GM19397 (cell line): Measurements from ENCODE around the gene CD46.
"Not testable (repeated sequence)": the region's sequence is repeated elsewhere in the genome, so short reads cannot be mapped to it uniquely, and the experiment has no call there.

Experiments used
- ATAC-seq: cut with Tn5 transposase; IDR thresholded peaks from one replicate; pipeline ENCODE4 v1.9.1; 2021; ENCODE audit warnings: mild to moderate bottlenecking, moderate library complexity; ENCODE audit not compliant: unreplicated experiment

Gene CD46

DNA sequence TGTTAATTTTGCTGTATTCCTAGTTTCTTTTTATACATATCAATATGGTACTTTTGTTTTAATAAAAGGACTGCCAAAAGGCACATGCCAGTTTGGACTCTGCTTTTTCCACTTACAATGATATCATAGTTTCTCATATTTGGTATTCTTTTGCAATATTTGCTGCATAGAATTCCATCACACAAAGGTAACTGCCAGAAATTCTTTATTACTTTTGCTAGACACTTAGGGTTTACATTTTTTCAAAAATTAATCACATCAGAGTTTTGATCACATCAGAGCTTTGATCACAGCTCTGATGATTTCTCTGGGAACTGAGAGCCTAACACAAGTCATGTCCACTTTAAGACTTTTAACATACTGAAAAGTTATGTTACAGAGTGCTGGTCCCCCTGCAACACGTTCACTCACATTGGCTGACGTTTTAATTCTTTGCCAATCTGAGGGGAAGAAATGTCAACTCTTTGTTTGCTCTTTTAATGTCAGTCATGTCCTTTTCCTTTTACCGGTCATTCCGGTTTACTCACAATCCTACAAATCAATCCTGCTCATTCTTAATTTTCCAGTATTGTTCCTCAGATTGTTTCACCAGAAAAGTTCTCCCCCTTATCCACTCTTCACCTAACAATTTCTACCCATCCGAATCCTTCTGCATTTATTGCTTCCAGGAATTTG is 1.1 kb upstream of the CD46 start:
- ATAC-seq, result no peak

DNA sequence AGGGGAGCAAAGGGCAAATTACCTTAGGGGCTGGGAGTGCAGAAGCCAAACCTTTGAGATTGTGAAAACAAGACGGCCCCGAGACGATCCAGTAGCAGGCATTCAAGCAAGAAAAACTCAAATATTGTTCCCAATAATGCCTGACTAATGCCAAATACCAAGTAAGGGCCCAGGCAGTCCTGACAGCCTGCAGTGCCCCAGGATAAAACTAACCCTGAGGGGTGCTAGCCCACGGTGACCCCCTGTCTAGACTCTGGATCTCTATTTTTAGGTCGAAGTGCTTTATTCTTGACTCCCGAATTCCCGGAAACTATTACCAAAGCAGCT is 428 bp upstream of the CD46 start:
- not testable (repeated sequence) for ATAC-seq

DNA sequence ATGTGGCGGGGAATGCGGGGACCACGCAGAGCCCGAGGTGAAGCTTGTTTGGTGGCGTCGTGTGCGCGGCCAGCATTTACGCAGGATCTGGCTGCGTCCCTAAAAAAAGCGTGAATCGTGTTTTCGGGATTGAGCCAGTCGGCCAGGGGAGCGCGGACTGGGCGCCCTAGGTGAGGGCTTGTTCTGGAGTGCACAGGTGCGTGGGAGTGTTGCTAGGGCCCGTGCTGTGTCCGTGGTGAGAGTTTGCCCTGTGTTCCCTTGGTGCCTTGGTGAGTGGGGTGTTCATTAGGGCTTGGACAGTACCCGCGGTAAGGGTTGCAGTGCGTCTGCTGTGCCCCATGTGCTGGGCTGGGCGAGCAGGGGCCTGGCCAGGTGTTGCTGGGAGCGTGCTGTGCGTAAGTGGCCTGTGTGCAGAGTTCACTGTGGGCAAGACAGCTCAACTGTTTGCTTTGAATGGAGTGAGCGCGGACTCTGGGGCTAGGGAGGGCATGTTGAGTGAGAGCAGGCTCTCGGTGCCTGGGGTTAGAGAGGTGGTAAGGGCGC is 673 bp downstream of the CD46 start:
- ATAC-seq, result peak; percentile 25

DNA sequence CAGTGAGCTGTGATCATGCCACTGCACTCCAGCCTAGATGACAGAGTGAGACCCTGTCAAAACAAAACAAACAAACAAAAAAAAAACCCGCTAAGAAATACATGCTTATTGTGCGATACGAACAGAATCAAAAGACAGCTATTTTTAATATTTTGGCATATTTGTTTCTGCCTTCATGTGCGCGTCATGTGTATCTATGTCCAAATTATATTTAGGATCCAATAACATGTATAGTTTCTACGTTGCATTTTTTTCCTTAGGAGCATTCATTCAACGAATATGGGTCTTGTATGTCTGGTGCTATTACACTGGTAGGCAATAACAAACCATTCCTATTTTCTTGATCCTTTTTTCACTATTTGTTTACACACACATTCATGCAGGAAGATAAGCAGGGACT is 1.8 kb downstream of the CD46 start:
- no peak for ATAC-seq

DNA sequence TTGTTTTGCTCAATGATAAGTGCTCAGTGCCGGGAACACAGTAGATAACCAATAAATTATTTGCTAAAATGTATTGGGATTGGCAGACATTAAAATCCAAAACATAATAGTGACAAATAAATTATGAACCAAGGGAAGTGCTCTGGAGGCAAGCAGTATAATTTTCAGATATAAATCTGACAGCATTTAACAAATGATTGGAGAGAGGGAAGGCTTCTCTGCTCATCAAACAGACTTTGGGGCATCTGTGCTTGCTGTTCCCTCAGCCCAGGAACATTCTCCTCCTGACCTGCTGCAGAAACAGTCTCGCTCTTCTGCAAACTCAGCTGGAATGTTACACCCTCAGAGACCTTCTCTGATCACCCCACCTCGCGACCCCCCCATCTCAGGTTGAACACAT is 2.2 kb downstream of the CD46 start:
- no peak for ATAC-seq

DNA sequence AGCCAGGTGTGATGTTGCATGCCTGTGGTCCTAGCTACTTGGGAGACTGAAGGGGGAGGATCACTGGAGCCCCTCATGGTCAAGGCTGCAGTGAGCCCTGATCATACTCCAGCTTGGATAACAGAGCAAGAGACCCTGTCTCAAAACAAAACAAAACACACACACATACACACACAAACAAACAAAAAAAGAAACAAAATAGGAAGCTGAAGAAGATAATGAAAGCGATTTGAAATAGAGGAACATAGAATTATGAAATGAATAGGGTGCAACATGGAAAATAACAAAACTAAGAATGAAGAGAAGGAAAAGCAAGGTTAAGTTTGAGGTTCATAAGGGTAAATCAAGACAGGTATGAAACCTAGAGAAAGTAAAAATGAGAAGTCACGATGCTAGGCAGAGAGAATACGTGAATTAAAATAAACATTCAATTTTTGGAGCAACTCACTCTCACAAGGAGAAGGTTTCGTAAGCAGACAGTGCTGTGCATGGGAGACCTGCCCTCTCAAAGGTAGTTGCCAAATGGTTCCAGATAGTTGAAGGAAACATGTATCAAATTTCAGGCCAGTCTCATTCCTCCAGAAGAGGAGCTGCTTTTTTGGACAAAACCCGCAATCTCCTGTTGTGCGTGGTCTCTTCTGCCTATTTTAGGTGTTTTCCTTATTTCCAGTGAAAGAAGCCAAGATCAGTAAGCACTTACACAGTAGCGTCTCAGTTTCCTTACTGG is 3.3 kb downstream of the CD46 start:
- ATAC-seq, result no peak

DNA sequence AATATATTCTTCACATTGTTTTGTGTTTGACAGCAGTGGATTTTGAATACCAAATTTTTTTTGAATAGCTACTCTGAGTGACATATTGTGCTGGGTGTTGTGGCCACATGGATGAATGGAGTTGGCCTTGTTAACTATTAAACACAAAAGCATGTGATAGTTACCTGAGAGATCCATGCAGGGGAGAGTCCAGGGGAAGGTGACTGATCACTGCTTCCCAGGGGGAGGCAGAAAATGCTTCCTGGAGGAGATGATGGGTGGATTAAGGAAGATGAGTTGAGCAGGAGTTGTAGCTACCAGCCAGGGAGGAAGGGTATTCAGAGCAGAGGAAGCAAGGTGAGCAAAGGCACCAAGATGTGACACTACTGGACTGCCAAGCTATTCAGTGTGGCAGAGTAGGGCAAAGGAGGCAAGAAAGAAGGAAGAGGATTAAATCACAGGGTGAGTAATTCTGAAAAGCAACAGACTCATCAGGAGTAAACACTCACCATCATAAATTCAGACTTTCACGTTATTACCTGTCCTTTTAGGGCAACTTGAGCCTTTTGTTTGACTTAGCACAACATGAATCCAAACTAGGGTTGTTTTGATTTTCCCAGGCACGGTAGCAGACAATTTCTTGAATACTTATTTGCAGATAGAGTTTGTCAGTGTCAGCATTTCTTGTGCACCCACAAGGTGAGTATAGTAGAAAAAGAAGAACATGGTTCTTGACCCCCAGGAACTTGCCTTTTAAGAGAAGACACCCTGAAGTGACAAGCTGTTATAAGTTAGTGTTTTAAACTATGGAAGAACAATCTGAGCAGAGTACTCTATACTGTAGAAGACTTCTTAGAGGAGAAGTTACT is 4.2 kb downstream of the CD46 start:
- no peak for ATAC-seq

DNA sequence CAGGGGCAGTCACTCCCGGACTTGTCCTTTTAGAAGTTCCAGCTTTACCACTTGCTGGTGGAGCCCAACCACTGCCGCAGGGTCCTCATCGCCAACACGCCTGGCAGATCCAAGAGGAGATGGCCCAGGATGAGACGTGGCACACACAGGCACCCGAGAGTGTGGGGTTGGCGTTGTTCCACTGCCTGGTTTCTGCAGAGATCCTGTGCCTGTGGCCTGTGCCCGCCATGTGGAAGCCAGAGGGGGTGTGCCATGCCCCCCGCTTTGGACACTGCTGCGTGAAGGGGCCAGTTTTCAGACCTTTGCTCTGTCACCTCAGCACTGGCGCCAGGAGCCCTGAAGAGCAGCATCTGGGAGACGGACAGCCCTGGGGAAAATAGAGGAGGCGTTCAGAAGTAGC is 10.8 kb downstream of the CD46 start:
- no peak for ATAC-seq

DNA sequence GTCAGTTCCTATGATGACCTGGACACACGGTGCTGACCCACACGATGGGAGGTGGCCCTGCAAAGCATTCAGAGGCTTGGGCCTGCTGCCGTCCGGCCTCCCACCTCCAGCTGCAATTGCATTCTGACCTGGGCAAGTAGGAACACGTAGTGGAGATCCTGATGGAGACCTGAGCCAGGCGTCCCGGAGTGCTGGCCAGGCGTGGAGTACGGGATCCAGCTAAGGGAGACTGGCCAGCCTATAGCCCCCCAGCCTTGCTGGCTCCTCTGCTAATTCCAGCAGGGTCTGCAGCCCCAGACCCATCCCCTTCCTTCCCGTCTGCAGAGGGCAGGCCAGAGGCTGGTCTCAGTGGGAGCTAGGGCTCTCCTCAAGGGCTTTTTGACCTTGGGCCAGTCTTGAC is 11.2 kb downstream of the CD46 start:
- no peak for ATAC-seq

DNA sequence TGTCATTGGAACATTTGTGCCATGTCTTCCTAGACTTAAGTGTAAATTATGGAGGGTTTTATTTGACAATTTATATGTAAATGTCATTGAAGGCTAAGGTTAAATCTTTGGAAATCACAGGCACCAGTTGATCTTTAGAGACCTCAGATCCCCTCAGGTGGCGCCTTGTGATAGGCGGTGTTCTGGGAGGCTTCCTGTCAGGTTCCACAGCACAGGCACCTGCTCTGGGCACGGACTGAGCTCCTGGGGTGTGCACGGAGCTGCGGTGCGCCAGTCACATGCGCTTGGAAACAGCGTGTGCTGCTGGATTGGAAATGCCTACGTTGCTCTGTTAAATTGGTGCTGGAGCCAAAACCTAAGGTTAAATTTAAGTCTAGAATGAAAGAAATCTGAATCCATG is 12.1 kb downstream of the CD46 start:
- no peak for ATAC-seq

DNA sequence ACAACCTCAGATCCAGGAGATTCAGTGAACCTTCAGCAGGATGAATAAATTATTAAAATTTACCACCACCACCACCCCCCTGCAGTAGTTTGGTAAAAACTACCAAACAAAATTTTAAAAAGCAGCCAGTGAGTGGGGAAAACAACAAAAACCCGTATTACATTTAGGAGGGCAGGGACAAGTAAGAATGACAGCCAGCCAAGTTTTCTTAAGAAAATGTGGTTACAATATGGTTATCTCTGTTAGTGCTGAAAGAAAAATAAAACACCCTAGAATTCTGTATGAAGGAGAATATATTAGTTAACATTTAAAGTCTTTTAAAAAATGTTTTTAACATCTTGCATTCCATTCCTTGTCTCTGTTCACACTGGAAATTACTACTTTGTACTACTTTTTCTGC is 14.7 kb downstream of the CD46 start:
- ATAC-seq, result no peak

DNA sequence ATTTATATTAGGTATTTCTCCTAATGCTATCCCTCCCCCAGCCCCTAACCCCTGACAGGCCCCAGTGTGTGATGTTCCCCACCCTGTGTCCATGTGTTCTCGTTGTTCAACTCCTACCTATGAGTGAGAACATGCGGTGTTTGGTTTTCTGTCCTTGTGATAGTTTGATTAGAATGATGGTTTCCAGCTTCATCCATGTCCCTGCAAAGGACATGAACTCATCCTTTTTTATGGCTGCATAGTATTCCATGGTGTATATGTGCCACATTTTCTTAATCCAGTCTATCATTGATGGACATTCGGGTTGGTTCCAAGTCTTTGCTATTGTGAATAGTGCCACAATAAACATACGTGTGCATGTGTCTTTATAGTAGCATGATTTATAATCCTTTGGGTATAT is 18.7 kb downstream of the CD46 start:
- not testable (repeated sequence) for ATAC-seq

DNA sequence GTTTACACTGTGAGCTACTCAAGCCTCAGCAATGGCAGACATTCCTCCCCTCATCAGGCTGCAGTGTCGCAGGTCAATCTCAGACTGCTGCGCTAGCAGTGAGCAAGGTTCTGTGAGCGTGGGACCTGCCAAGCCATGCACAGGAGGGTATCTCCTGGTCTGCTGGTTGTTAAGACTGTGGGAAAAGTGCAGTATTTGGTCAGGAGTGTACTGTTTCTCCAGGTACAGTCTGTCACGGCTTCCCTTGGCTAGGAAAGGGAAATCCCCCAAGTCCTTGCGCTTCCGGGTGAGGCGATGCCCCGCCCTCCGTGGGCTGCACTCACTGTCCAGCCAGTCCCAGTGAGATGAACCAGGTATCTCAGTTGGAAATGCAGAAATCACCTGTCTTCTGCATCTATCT is 24.2 kb downstream of the CD46 start:
- not testable (repeated sequence) for ATAC-seq

DNA sequence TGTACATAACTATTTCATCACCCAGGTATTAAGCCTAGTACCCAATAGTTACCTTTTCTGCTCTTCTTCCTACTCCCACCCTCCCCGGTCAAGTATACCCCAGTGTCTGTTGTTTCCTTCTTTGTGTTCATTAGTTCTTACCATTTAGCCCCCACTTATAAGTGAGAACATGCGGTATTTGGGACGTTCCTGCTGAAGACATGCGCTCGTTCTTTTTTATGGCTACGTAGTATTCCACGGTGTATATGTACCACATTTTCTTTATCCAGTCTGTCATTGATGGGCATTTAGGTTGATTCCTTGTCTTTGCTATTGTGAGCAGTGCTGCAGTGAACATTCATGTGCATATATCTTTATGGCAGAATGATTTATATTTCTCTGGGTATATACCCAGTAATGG is 25.6 kb downstream of the CD46 start:
- not testable (repeated sequence) for ATAC-seq

DNA sequence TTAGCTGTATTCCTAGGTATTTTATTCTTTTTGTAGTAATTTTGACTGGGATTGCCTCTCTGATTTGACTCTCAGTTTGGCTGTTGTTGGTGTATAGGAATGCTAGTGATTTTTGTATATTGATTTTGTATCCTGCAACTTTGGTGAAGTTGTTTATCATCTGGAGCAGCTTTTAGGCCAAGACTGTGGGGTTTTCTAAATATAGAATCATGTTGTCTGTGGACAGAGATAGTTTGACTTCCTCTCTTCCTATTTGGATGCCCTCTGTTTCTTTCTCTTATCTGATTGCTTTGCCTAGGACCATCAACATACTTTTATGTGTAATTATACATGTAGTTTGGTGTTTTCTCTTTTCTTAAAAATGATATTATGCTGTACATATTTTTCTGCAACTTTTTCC is 27.2 kb downstream of the CD46 start:
- no peak for ATAC-seq

DNA sequence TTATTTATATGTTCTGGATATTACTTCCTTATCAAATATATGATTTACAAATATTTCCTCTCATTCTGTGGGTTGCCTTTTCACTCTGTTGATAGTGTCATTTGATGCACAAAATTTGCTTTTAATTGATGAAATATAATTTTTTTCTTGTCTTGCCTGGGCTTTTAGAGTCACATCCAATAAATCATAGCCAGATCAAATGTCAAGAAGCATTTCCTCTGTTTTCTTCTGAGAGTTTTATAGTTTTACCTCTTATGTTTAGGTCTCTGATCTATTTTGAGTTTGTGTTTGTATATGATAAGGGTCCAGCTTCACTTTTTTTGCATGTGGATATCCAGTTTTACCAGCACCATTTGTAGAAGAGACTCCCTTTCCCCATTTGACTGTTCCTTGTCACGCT is 29.5 kb downstream of the CD46 start:
- ATAC-seq, result no peak

DNA sequence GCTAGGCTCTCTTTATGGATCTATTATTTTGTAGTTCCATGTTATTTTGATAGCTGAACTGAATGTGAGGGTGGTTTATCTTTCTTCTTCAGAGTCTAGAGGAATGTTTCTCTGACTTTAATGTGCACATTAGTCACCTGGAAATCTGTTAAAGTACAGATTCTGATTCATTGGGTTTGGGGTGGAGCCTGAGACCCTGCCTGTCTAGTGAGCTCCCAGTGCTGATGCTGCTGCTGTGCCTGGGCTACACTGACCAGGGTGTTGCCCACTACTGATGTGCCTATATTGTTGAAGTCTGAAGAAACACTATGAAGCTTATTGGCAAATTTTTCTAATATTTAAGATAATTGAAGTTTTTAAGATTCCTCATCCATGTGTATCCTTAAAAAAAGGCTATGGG is 35.9 kb downstream of the CD46 start:
- ATAC-seq, result no peak

DNA sequence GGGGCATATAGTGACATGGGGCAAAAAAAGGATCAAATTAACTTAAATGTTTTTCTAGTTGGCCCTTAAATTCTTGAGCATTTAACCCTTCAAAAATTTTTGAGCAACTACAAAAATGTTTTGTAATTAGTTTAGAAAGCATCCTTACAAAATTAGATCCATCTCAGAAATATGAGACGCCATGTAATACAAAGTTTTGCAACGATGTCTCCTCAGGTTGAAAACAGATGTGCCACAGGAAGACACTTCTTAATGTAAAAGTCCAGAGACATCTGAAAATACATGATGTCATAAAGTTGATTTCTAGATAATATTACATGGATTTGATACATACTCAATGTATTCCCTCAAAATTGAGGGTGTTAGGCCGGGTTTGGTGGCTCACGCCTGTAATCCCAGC is 37.5 kb downstream of the CD46 start:
- ATAC-seq, result no peak

DNA sequence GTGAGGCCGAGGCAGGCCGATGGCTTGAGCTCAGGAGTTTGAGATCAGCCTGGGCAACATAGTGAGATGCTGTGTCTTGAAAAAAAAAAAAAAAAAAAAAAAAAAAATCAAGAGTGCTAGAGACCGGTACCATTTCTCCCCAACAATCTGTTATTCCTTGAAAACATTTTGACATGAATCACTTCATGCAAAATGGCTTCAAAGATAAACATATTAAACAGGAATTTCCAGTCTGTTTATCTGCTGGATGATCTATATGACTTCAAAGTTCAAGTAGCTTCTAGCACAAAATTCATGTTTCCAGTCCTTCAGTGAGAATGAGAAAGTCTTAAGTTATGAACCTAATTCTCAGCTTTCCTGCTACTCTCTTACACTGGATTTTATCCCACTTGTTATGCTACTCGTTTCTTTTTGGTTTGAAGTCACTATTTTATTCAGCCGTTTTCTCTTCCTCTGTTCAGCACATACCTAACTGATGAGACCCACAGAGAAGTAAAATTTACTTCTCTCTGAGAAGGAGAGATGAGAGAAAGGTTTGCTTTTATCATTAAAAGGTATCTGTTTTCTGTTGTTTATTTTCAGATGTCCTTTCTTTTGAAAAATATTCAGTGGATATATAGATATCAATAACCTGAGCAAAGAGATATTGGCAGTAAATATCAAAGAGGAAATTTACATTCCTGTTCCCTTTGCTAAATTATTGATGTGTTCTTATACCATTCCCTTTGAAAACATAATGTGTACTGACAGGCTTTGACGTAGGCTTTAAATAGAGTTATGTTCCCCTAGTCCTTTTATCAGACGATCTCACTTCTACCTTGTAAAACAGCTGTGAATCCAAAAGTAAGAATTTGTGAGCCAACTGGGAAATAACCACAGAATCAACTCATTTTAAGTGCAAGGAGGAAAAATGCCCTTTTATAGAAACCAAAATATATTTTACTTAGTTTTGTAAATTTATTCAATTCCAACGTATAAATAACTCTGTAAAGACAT is 38.2 kb downstream of the CD46 start:
- no peak for ATAC-seq

DNA sequence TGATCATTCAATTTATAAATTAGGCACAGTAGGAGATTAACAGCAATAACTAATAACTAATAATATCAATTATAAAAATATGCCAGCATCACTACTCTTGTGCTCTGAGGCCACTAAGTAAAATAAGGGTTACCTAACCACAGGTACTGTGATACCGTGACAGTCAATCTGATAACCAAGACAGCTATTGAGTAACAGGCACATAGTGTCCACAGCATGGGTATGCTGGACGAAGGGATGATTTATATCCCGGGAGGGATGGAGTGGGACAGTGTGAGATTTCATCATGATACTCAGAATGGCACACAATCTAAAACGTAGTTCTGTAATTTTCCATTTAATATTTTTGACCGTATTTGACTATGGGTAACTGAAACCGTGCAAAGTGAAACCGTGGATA is 39.4 kb downstream of the CD46 start:
- ATAC-seq, result no peak

DNA sequence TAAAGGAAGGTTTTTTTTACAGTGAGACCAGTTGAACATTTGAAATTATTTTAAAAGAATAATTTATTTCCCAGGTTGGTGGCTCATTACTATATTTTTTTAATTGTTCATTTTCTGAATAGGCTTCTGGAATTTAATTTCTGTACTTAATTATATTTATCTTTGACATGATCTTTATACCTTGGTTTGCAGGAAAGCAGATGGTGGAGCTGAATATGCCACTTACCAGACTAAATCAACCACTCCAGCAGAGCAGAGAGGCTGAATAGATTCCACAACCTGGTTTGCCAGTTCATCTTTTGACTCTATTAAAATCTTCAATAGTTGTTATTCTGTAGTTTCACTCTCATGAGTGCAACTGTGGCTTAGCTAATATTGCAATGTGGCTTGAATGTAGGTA is 41.5 kb downstream of the CD46 start:
- no peak for ATAC-seq
